GM21390 (cell line): ENCODE data around the gene KIAA0753.
"Not testable (repeated sequence)": the region's sequence is repeated elsewhere in the genome, so short reads cannot be mapped to it uniquely, and the experiment has no call there.

ENCODE experiments used
- ATAC-seq: cut with Tn5 transposase; IDR thresholded peaks from one replicate; pipeline ENCODE4 v1.9.1; 2021; ENCODE audit not compliant: unreplicated experiment

KIAA0753 gene

DNA sequence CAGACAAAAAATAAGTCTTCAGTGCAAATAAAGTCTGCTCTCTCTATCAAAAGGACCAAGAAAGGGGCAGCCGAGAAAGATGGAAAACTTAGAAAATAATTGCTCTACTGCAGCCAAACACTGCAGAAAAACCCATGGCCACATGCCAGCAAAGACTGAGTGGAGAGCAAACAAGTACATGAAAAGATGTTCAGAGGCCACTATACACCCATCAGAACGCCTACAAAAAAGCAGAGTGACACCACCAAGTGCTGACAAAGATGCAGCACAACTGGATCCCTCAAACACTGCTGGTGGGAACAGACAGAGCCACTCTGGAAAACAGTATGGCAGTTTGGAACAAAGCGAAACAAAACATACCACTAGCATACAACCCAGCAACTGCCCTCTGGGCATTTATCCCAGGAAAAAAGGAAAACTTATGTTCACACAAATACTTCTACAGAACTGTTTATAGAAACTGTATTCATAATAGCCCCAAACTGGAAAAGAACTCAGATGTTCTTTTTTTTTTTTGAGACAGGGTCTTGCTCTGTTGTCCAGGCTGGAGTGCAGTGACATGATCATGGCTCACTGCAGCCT lies 36.7 kb downstream of the KIAA0753 start:
- no peak for ATAC-seq

DNA sequence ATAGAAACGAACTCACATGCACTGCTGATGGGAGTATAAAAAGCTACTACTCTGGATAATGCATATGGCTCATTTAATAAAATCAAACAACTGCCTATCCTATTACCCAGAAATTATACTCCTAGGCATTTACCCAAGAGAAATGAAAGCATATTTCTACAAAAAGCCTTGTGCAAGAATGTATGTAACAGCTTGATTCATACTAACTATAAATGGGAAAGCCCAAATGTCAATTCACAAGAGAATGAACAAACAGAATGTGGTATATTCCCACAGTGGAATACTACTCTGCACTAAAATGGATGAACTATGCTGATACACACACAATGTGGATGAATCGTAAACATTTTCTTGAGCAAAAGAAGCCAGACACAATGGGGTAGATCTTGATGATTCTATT lies 38.4 kb downstream of the KIAA0753 start:
- ATAC-seq: no peak

DNA sequence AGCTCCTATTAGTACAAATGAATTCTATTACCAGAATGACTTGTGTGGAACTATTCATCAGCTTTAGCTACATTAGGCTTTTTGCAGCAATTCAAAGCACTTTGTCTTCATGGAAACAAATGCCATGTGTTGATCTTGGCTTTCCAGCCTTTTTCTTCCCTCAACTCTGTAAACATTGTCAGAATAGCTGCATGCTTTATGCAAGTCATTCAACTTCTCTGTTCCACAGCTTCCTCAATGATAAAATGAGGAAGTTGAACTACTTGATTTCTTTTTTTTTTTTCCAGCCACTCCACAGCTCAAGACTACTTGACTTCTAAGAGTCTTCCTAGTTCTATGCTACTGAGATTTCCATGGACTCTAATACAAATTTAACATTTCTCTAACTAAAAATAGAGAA lies 41.1 kb downstream of the KIAA0753 start:
- ATAC-seq: no peak

DNA sequence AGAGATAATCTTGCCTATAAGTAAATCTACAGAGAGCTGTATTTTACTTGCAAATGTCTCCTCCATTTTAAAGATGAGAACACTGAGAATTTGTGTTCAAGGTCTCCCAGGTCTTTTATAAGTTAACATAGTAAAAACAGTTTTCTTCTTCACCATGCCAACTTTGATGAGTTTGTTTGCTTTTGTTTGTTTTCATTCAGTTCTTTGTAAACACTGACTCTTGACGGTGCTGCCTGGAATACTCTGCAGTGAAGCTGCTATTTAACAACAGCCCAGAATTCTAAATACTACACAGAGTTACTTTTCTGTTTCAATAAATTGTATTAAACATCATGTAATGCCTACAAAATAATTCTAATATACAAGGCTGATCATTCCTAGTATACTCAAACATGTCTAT lies 42.8 kb downstream of the KIAA0753 start:
- no peak for ATAC-seq

DNA sequence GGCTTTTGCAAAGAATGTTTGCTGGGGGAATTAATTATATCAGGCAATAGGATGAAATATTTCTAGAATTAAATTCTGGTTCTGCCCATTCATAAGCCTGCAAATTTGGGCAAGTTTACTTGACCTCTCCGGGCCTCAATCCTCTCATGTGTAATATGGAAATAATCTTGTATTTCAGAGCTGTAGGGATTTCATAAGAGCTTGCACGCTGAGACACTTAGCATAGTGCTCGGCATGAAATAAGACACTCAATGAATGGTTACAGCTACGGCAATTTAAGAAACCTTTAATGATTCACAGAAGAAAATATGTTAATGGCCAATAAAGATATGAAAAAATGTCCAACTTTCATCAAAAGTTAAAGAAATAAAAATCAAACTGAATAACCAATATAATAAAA lies 43.6 kb downstream of the KIAA0753 start:
- no peak for ATAC-seq

DNA sequence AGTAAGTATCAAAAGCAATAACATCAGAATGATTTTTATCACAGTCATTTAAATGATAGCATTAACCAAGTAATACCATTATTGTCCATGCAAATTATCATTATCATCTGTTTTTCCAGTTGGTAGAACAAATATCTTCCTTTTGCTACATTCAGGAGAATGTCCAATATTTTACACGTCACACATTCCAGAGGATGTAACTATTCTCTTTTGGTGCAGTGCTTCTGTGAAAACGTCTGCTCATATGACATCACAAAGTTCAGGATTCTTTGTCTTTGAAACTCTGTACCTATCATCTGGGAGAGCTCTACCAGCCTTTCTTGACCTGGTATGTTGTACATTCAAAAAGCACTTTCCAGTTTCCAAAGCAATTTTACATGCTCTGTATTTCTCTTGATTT lies 44.0 kb downstream of the KIAA0753 start:
- ATAC-seq: no peak

DNA sequence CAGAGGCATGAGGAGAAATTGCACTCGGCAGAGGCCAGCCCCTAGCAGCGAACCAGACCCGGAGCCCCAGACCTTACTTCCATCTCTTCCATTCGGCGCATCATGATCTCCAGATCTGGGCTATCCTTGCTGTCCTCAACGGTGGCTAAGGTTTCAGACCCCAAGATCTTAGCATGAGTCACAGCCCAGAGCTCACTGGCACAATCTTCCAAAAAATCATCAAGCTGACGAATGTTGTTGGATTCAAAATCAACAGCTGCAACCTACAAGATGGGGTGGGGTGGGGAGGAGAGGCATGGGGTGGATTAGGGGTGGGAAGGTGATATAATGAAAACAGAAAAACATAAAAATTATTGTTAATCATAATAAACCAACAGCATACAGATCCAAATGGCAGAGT lies 44.4 kb downstream of the KIAA0753 start:
- no peak for ATAC-seq

DNA sequence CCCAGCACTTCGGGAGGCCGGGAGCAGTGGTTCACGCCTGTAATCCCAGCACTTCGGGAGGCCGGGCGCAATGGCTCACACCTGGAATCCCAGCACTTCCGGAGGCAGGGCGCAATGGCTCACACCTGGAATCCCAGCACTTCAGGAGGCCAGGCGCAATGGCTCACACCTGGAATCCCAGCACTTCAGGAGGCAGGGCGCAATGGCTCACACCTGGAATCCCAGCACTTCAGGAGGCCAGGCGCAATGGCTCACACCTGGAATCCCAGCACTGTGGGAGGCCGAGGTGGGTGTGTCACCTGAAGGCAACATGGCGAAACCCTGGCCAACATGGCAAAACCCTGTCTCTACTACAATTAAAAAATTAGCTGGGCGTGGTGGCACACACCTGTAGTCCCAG lies 47.1 kb downstream of the KIAA0753 start:
- ATAC-seq: not testable (repeated sequence)

DNA sequence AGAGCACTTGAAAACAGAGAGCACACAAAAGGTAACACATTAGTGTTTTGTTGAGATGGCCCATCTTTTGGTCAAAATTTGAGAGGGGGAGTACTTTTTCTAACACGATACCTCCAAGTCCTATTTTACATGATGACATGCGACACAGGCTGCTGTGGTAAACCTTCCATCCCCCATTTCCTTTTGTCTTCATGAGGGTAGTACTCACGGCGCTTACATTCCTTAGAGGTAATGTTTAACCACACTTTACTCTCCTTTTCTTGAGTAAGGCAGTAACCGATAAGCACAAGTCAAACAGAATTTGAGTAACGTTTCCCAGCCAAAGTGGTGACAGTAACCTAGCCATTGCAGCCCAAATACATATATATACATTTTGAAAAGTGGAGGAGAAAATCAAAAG lies 48.3 kb downstream of the KIAA0753 start:
- ATAC-seq: no peak

DNA sequence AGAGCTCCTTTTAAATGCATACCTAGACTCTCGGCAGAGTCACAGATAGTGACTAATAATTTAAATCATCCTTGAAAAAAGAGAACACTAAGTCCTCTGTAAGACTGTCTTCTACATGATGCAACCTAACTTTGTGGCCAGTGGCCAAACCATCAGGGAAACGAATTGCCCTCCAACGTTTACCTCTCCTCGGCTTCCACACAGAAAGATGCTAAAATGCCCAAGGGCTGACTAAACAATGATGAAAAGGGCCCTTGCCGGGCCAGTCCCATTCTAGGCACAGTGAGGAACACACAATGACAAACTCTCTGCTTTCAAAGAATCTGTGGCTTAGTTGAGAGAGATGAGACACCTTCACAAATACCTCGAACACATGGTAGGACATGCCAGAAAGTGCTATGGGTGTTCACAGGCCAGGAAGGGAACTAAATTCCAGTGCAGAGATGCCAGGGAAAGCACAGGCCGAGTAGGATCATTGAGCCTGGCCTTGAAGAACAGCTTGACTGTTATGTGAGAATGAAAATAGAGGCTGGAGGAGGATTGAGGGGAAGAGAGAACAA lies 48.8 kb downstream of the KIAA0753 start:
- no peak for ATAC-seq

DNA sequence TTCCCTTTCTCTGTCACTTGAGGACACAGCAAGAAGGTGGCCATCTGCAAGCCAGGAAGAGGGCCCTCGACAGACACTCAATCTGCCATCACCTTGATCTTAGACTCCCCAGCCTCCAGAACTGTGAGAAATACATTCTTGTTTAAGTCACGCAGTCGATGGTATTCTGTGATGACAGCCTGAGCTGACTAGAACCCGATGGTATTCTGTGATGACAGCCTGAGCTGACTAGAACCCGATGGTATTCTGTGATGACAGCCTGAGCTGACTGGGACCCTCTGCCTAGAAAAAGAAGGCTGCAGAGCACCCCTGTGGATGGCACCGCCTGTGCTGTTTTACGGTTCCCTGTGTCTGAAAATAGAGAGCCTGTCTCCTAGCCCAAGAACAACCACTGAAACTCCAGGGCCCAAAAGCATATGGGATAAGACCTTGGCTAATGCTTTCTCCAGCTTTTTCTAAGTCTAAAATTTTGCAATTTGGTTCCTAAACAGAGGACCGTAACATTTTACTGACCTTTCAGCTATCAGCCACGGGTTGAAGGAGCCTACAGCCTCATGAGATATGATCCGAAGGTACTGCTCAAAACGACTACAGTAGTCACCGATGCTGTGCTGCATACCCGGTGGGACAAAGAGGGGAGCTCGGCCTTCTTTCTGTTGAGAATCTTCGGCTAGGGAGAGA lies 51.1 kb downstream of the KIAA0753 start:
- ATAC-seq: no peak

DNA sequence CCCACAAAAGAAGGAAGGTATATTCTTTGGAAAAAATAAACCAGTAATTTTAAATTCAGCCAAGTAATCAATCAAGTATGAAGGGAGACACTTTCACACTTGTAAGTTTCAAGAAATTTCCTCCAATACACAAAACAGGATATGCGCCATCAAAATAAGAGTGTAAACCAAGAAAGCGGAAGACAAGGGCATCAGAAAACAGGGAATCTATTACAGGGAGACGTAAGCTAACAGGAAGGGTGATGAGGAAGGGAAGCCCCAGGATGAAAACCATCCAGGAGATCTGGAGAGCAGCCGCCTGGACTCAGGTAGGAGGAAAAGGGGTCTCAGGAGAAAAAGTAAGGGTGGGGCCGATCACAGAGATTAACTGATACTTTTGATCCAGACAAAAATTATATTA lies 52.3 kb downstream of the KIAA0753 start:
- no peak for ATAC-seq

DNA sequence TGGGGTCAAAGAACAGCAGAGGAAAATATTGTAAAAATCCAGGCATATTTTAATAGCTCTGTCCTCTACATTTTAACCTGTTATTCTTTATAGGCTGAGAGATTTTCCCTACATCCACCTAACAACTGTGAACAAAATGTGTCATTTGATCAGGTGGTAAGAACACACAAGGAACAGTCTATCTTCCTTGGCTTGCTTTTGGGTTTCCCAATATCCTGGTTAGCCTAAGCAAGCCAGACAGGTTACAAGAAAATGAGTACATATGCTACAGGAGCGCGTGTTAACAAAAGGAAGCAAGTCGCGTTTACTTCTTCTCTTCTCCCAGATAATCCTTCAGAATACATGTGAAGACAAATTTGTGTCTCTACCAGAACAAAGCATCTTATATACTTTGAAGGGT lies 53.2 kb downstream of the KIAA0753 start:
- ATAC-seq: no peak

DNA sequence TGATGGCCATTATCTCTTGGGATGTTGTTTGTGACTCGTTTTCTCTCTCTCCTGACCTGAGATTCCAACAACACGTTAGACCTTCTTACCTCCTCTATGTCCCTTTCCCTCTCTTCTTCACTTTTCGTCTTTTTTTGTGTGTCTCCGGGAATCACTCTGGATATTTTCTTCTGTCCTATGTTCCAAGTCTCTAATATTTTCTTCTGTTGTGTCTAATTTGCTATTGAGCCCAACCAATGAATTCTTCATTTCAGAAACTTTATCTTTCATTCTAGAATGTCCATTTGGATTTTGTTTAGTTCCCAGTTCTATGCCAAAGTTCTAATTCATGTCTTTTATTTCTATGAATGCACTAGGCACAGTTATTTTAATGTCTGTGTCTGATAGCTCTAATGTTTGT lies 57.1 kb downstream of the KIAA0753 start:
- ATAC-seq: no peak

DNA sequence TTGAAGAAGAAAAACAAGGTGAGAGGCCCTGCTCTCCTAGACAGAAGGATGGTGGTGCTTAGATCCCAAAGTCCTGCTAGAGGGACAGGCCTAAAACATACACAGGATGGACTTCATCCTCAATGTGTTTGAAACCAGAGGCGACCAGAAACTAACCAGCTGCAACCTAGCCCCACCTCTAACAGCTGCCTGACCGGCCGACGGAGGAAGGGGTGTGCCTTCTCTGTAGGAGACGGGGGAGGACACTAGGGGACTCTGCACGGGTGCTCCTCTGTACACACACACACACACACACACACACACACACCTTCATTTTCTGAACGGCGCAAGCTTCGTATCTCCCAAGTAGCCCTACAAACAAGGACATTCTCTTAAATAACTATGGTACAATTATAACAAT lies 59.9 kb downstream of the KIAA0753 start:
- no peak for ATAC-seq

DNA sequence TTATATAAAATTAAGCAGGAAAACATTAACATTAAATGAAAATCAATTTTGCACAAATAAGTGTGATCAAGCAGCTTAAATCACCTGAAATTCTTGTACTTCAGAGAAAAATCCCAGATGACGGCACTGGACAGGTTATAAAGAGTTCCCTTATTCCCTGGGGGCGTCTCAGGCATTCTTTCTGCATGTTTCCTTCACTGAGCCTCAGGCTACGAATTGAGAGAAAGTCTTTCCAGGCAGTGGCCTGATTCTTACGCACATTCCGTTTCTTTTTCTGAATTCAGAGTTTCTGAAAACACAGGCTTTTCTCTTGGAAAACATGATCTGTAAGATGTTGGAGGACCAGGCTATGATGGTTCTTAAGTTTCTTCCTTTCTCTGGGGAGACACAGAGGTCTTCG lies 62.0 kb downstream of the KIAA0753 start:
- ATAC-seq: no peak

DNA sequence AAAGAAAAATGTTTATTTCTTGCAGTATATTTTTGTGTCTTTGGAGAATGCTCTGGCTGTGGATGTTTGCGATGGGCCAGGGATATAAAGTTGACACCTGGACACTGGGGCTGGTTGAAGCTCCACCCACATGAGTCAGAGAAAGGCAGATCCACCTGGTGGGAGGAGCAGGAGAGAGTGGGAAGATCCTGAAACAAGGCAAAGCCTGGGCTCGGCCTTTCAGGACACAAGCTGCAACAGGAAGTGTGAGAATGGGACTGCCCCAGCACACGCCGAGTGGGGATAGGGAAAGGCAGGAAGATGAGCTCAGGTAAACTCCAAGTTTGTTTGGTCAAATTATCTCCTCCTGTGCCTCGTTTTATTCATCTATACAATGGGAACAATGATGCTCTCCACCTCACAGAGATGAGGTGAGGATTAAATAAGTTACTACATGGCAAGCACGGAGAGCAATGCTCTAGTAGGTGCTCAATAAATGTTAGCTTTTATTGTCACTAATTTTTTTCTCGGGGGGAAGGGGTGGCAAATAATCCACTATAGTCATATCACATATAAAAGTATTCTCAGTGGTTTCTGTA lies 62.7 kb downstream of the KIAA0753 start:
- no peak for ATAC-seq

DNA sequence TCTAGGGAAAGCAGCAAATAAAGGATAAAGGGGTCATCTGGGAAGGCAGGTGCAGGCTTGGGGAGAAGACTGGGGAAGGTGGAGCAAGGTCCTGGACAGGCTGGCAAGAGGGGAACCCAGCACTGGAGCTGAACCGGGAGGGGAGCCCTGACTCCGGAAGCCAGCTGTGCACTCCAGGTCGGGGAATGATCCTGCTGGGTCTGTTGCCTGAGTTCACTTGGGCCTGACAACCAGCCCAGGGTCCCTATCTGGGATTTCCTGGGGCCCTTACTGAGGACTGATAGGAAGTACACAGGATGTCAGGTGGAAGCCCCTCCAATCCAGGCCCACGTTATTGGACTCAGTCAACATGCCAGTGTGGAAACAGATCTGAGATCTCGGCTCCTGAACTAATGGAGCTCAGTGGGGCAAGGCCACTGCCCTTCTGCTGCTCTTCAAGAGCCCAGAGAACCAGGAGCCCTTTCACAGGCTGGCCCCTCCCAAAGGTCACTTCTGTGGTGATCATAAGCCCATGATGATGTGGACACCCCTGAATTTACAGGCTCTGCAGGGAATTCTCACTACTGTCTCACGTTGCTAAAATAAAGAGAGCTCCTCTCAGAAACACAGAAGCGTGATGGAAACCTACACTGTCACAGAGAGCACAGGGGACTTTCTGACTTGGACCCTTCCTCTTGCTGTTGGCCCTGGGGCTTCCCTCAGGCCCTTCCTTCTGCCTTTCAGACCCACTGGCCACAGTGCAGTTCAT lies 64.3 kb downstream of the KIAA0753 start:
- no peak for ATAC-seq

DNA sequence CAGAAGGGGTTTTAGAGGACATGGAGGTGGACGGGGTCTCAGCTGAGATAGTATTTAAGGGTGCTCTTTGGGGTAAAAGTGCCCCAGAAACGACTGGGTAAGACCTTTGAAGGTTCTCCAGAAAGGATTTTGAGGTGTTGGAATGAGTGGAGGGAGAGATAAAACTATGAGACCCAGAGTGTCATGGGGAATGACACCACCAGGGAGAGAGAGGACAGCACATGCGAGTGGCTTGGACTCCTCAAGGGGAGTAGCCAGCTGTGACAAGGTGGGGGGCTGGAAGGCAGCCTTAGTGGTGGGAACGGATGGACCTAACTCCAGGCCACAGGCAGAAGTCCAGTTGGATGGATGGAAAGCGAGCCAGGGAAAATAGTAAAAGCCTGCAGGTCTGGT lies 64.9 kb downstream of the KIAA0753 start:
- ATAC-seq: no peak

DNA sequence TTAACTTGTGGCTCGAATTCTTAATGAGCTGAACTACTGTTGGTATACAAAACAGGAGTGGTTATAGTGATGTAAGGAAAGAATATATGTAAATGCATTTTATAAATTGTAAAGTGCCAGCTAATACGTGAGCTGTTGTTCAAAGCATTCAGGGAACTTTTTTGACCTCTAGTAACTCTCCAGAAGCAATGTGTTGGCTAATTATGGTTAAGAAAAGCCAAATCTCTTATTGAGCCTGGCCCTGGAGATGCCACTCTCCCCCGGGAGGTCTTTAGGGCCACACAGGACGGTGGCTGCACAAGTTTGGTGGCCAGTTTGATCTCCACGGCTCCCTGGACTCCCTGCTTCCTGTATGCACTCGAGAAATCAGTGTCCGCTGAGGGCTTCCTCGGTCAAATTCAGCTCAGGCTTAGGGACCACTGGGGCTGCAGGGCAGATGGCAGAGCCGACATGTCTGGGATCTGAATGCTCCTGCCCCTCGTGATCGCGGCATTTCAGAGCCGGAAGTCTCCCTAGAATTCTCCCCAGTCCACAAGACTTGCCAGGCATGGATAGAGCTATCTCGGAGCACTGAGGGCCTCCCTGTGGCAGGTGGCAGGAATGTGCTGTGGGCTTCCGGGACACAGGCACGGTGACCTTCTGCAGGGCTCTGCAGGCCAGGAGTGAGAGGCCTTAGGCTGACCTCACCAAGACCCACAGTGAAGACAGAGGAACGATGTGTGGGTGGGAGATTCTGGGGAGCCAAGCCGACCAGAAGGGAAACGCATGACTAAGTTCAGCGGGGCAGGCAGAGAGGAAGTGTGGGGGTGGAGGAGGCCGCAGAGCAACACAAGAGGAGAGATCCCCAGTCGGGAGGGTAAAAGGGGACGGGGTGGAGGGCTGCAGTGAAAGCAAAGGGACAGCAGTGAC lies 65.6 kb downstream of the KIAA0753 start:
- ATAC-seq: no peak
